KMS-11 (cell line): ENCODE data around the gene MGMT.

ENCODE experiments used
- H2AFZ ChIP-seq: fragments of 200-600 bp; sonication (generic); 2 replicates; pipeline ENCODE4 v1.6.1; 2016; ENCODE audit warnings: antibody characterized with exemption, mixed run types, low read depth
- H3K27ac ChIP-seq: fragments of 200-600 bp; sonication (generic); 2 replicates; pipeline ENCODE4 v1.6.1; 2016; ENCODE audit warnings: mild to moderate bottlenecking, mixed run types
- H3K27me3 ChIP-seq: fragments of 200-600 bp; sonication (generic); 2 replicates; pipeline ENCODE4 v1.6.1; 2017; ENCODE audit warnings: mild to moderate bottlenecking, low read depth, mixed run types, moderate library complexity; ENCODE audit not compliant: insufficient read depth
- H3K36me3 ChIP-seq: fragments of 200-600 bp; sonication (generic); 2 replicates; pipeline ENCODE4 v1.6.1; 2017; ENCODE audit warnings: mild to moderate bottlenecking, mixed run types; ENCODE audit not compliant: insufficient read depth
- H3K4me1 ChIP-seq: fragments of 200-600 bp; sonication (generic); 2 replicates; pipeline ENCODE4 v1.6.1; 2016; ENCODE audit warnings: mild to moderate bottlenecking, low read depth, mixed run types; ENCODE audit not compliant: poor library complexity, severe bottlenecking
- H3K4me2 ChIP-seq: fragments of 200-600 bp; sonication (generic); 2 replicates; pipeline ENCODE4 v1.7.0; 2016; ENCODE audit warnings: mild to moderate bottlenecking, mixed run types
- H3K4me3 ChIP-seq: fragments of 200-600 bp; sonication (generic); IDR thresholded peaks from 2 replicates; pipeline ENCODE4 v1.6.1; 2017; ENCODE audit warnings: low read depth, low read length, mixed read lengths; ENCODE audit not compliant: insufficient read depth
- H3K79me2 ChIP-seq: fragments of 200-600 bp; sonication (generic); 2 replicates; pipeline ENCODE4 v1.6.1; 2016; ENCODE audit warnings: low read depth, mixed run types; ENCODE audit not compliant: insufficient read depth
- H3K9ac ChIP-seq: fragments of 200-600 bp; sonication (generic); 2 replicates; pipeline ENCODE4 v1.6.1; 2016; ENCODE audit warnings: mild to moderate bottlenecking, mixed run types
- H4K20me1 ChIP-seq: fragments of 200-600 bp; sonication (generic); 2 replicates; pipeline ENCODE4 v1.6.1; 2016; ENCODE audit warnings: mild to moderate bottlenecking, mixed run types; ENCODE audit not compliant: insufficient read depth
- CTCF ChIP-seq: fragments of 200-600 bp; sonication (generic); conservative IDR thresholded peaks from 2 replicates; pipeline ENCODE4 v1.6.1; 2017; ENCODE audit warnings: low read depth, mild to moderate bottlenecking, antibody characterized with exemption, low read length, moderate library complexity, mixed read lengths

The MGMT gene

GRCh38 chr10:129521161-129522025 is 54.4 kb downstream of the MGMT start:
- TF ChIP-seq CTCF, result no peak
- H4K20me1 ChIP-seq, result no peaks in the 10 kb centered on the region
- no peak overlapping the region for H2AFZ ChIP-seq
- H3K9ac ChIP-seq, result no peak overlapping the region
- H3K4me2 ChIP-seq, result no peak overlapping the region
- H3K4me1 ChIP-seq, result no peaks in the 10 kb centered on the region
- H3K27ac ChIP-seq, result no peak overlapping the region
- no peaks in the 10 kb centered on the region for H3K36me3 ChIP-seq
- no peak overlapping the region for H3K4me3 ChIP-seq
- H3K79me2 ChIP-seq, result no peaks in the 10 kb centered on the region
- no peaks in the 10 kb centered on the region for H3K27me3 ChIP-seq

DNA sequence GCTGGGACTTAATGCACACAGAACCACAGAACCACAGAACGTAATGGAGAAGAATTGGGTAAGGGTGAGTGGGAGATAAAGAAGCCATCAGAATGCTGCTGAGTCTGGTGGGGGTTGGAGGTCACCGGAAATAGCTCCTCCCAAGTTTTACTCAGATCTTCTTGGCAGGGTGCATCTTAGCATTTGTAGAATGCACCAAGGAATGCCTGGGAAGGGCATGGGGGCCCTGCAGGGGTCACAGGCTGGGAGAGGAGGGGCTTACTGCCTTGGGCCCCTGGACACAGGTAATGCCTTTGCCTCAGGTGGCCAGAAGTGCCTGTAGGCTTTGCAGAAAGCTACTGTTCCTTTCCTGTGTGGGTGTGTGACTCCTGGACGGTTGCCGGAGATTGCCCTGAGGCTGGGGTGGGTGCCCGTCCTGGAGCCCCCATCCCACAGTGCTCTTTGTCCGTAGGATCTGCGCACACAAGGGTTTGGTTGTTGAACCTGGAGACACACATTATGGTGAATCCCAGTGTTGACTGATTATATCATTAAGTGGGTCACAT is 55.1 kb downstream of the MGMT start:
- Histone ChIP-seq H3K27me3 (no peaks in the 10 kb centered on the region), H3K9ac (no peak overlapping the region), H2AFZ (no peak overlapping the region), H3K4me1 (no peaks in the 10 kb centered on the region), H3K27ac (no peak overlapping the region), H3K4me2 (no peak overlapping the region), H3K36me3 (no peaks in the 10 kb centered on the region), H3K79me2 (no peaks in the 10 kb centered on the region), H4K20me1 (no peaks in the 10 kb centered on the region), H3K4me3 (no peak overlapping the region)
- TF ChIP-seq CTCF, result no peak

GRCh38 chr10:129523031-129523722 is 56.1 kb downstream of the MGMT start:
- H3K9ac ChIP-seq, result no peak overlapping the region
- no peaks in the 10 kb centered on the region for H3K27me3 ChIP-seq
- TF ChIP-seq CTCF, result no peak
- no peaks in the 10 kb centered on the region for H3K4me1 ChIP-seq
- H3K4me3 ChIP-seq, result no peak overlapping the region
- H4K20me1 ChIP-seq, result no peaks in the 10 kb centered on the region
- H3K4me2 ChIP-seq, result no peak overlapping the region
- H3K79me2 ChIP-seq, result no peaks in the 10 kb centered on the region
- H2AFZ ChIP-seq, result no peak overlapping the region
- no peak overlapping the region for H3K27ac ChIP-seq
- H3K36me3 ChIP-seq, result no peaks in the 10 kb centered on the region

GRCh38 chr10:129523723-129524316 is 56.8 kb downstream of the MGMT start:
- H3K79me2 ChIP-seq, result no peaks in the 10 kb centered on the region
- no peaks in the 10 kb centered on the region for H3K27me3 ChIP-seq
- no peak overlapping the region for H3K9ac ChIP-seq
- H3K27ac ChIP-seq, result no peak overlapping the region
- no peak overlapping the region for H3K4me2 ChIP-seq
- no peak for TF ChIP-seq CTCF
- no peaks in the 10 kb centered on the region for H3K36me3 ChIP-seq
- no peaks in the 10 kb centered on the region for H3K4me1 ChIP-seq
- no peaks in the 10 kb centered on the region for H4K20me1 ChIP-seq
- H3K4me3 ChIP-seq, result no peak overlapping the region
- no peak overlapping the region for H2AFZ ChIP-seq
